IMR-90 (cell line): ENCODE measurements around the gene ZDHHC7. TPM values are rescaled to one million over a fixed set of nuclear protein-coding genes. Genes with fewer than 3 reads are reported as not detected.

Experiments used
- ATAC-seq: fragments of 200-7000 bp; cut with Tn5 transposase; 2 replicates; pipeline ENCODE4 v1.9.1; 2020; ENCODE audit warnings: low read depth, mild to moderate bottlenecking, moderate library complexity
- BruUV-seq: library from RNA; stranded (reverse); fragments of 400-500 nt; replicated peaks from 2 replicates; lab custom pipeline; 2021; lab: Mats Ljungman, UMichigan
- CTCF ChIA-PET: fragments of 300-600 bp; formaldehyde crosslinking; extraction: SDS; loops from one replicate; lab custom pipeline; 2021; ENCODE audit warnings: antibody characterized with exemption; lab: Yijun Ruan, JAX
- POLR2A ChIA-PET: fragments of 300-600 bp; sonication (Branson Sonifier 250); formaldehyde crosslinking; loops from one replicate; lab custom pipeline; 2022; ENCODE audit warnings: antibody characterized with exemption; ENCODE audit not compliant: unreplicated experiment; lab: Charles Lee
- DNase-seq: peaks from one replicate; pipeline ENCODE4 v3.0.0; 2013
- H2AFZ ChIP-seq: replicated peaks from 2 replicates; pipeline ENCODE3; 2013; ENCODE audit warnings: low read length, mild to moderate bottlenecking; ENCODE audit not compliant: poor library complexity
- H2AK5ac ChIP-seq: 2 replicates; pipeline ENCODE4 v1.6.1; 2013; ENCODE audit warnings: low read depth, low read length, inconsistent platforms
- H2AK9ac ChIP-seq: replicated peaks from 2 replicates; pipeline ENCODE3; 2013; ENCODE audit warnings: mild to moderate bottlenecking, low read depth, low read length, moderate library complexity; ENCODE audit not compliant: poor library complexity
- H2BK120ac ChIP-seq: 2 replicates; pipeline ENCODE4 v1.6.1; 2013; ENCODE audit warnings: low read depth, low read length, inconsistent platforms
- H2BK15ac ChIP-seq: 3 replicates; pipeline ENCODE4 v1.6.1; 2013; ENCODE audit warnings: low read depth, low read length, inconsistent platforms
- H2BK20ac ChIP-seq: 2 replicates; pipeline ENCODE4 v1.6.1; 2013; ENCODE audit warnings: low read depth, mild to moderate bottlenecking, inconsistent platforms, low read length, moderate library complexity
- H2BK5ac ChIP-seq: 2 replicates; pipeline ENCODE4 v1.6.1; 2013; ENCODE audit warnings: mild to moderate bottlenecking, low read depth, low read length, inconsistent platforms; ENCODE audit not compliant: poor library complexity, severe bottlenecking
- H3K14ac ChIP-seq: replicated peaks from 2 replicates; pipeline ENCODE4 v1.6.1; 2013; ENCODE audit warnings: low read depth, low read length, inconsistent platforms
- H3K18ac ChIP-seq: 2 replicates; pipeline ENCODE4 v1.6.1; 2013; ENCODE audit warnings: low read depth, low read length, control low read depth
- H3K23ac ChIP-seq: 2 replicates; pipeline ENCODE4 v1.6.1; 2013; ENCODE audit warnings: low read depth, low read length, inconsistent platforms
- H3K27ac ChIP-seq: 2 replicates; pipeline ENCODE4 v1.5.1; 2013; ENCODE audit warnings: mild to moderate bottlenecking, control low read depth, low read length; ENCODE audit not compliant: insufficient read depth
- H3K27me3 ChIP-seq: 2 replicates; pipeline ENCODE4 v1.6.1; 2013; ENCODE audit warnings: low read length; ENCODE audit not compliant: control insufficient read depth, insufficient read depth
- H3K36me3 ChIP-seq: 2 replicates; pipeline ENCODE4 v1.6.1; 2013; ENCODE audit warnings: low read length, mixed read lengths; ENCODE audit not compliant: control insufficient read depth, insufficient read depth
- H3K4ac ChIP-seq: 2 replicates; pipeline ENCODE4 v1.6.1; 2013; ENCODE audit warnings: low read depth, low read length, inconsistent platforms
- H3K4me1 ChIP-seq: 2 replicates; pipeline ENCODE4 v1.6.1; 2013; ENCODE audit warnings: low read length, mixed read lengths; ENCODE audit not compliant: control insufficient read depth, insufficient read depth
- H3K4me2 ChIP-seq: 2 replicates; pipeline ENCODE4 v1.6.1; 2013; ENCODE audit warnings: low read depth, mild to moderate bottlenecking, control low read depth, low read length, moderate library complexity
- H3K4me3 ChIP-seq: 2 replicates; pipeline ENCODE4 v1.5.1; 2013; ENCODE audit warnings: low read depth, mild to moderate bottlenecking, control low read depth, low read length, moderate library complexity; ENCODE audit not compliant: insufficient read depth
- H3K56ac ChIP-seq: 2 replicates; pipeline ENCODE4 v1.6.1; 2013; ENCODE audit warnings: low read length, inconsistent platforms; ENCODE audit not compliant: insufficient read depth; ENCODE audit errors: extremely low read depth
- H3K79me1 ChIP-seq, 2 experiments: 2 replicates each; pipeline ENCODE4 v1.6.1; 2013; ENCODE audit warnings: low read length in 2 of 2, inconsistent platforms in 1 of 2, low read depth in 1 of 2
- H3K9ac ChIP-seq: 2 replicates; pipeline ENCODE4 v1.6.1; 2013; ENCODE audit warnings: low read depth, low read length, control low read depth
- H3K9me1 ChIP-seq: 2 replicates; pipeline ENCODE4 v1.6.1; 2013; ENCODE audit warnings: low read length, inconsistent platforms; ENCODE audit not compliant: insufficient read depth
- H3K9me3 ChIP-seq: 2 replicates; pipeline ENCODE4 v1.6.1; 2013; ENCODE audit warnings: low read length; ENCODE audit not compliant: control insufficient read depth, insufficient read depth
- H4K20me1 ChIP-seq: 2 replicates; pipeline ENCODE4 v1.6.1; 2013; ENCODE audit warnings: low read length, inconsistent platforms; ENCODE audit not compliant: insufficient read depth
- H4K5ac ChIP-seq: 2 replicates; pipeline ENCODE4 v1.6.1; 2013; ENCODE audit warnings: mild to moderate bottlenecking, low read depth, low read length, control low read depth
- H4K8ac ChIP-seq, 2 experiments: 2 replicates each; pipeline ENCODE4 v1.6.1; 2013; ENCODE audit warnings: low read depth in 2 of 2, low read length in 2 of 2, control low read depth in 1 of 2, inconsistent platforms in 1 of 2
- H4K91ac ChIP-seq: 2 replicates; pipeline ENCODE4 v1.6.1; 2013; ENCODE audit warnings: low read depth, low read length, inconsistent platforms; ENCODE audit not compliant: insufficient read depth
- BHLHE40 ChIP-seq: fragments of 150-350 bp; IDR thresholded peaks from 2 replicates; pipeline ENCODE4 v1.6.1; 2016; ENCODE audit warnings: mild to moderate bottlenecking, low read depth, low read length
- CEBPB ChIP-seq: IDR thresholded peaks from 2 replicates; pipeline ENCODE4 v1.6.1; 2012; ENCODE audit warnings: low read depth, low read length, improper control_type of control experiment
- MAZ ChIP-seq: IDR thresholded peaks from 2 replicates; pipeline ENCODE4 v1.6.1; 2012; ENCODE audit warnings: low read depth, mild to moderate bottlenecking, low read length, improper control_type of control experiment, moderate library complexity, borderline replicate concordance
- RCOR1 ChIP-seq: IDR thresholded peaks from 2 replicates; pipeline ENCODE4 v1.6.1; 2012; ENCODE audit warnings: mild to moderate bottlenecking, low read length, improper control_type of control experiment; ENCODE audit not compliant: insufficient replicate concordance
- WGBS, 2 experiments: methylation state at CpG; one replicate each; pipeline versions ENCODE4 v1.1.5 to v1.1.7; 2013; ENCODE audit warnings: missing lambda C conversion rate in 2 of 2; ENCODE audit not compliant: insufficient read length in 1 of 2; ENCODE audit errors: extremely low coverage in 2 of 2; 5-methylcytosine and 5-hydroxymethylcytosine counted together
- dilution Hi-C: fragments of 300-500 bp; cut with HindIII; formaldehyde crosslinking; loops from one replicate; pipeline ENCODE4 v1.14.3; 2018; ENCODE audit warnings: low sequenced_read_pairs; ENCODE audit not compliant: unreplicated experiment
- in situ Hi-C: fragments of 300-500 bp; cut with MboI; formaldehyde crosslinking; loops from 3 replicates; pipeline ENCODE4 v1.14.3; 2019; ENCODE audit warnings: low sequenced_read_pairs, inconsistent platforms, mixed read lengths
- intact Hi-C: fragments of 100-400 bp; cut with micrococcal nuclease; formaldehyde crosslinking; loops from 2 replicates; pipeline ENCODE4 v1.10.0; 2022
- polyA plus RNA-seq, 3 experiments: library from polyadenylated mRNA; depleted of rRNA; stranded (reverse); fragments of >200 nt; gene quantifications; 2 replicates each; pipeline ENCODE4 v1.2.3, GENCODE V29; 2012; ENCODE audit warnings: low replicate concordance in 1 of 3
- total RNA-seq: library from RNA; depleted of rRNA; stranded (reverse); fragments of >200 nt; gene quantifications from 2 replicates; pipeline ENCODE4 v1.2.3, GENCODE V29; 2012
- TF ChIP-seq, protein P1 (sequence below): fragments of 150-350 bp; IDR thresholded peaks from 2 replicates; pipeline ENCODE4 v1.6.1; 2017; ENCODE audit warnings: mild to moderate bottlenecking, antibody characterized with exemption, low read length, low read depth

ZDHHC7 gene
- total and polyA plus RNA-seq, 2 of the 4 experiments (the other 2 are of a cell fraction) = 80.1 to 97.1 TPM

DNA sequence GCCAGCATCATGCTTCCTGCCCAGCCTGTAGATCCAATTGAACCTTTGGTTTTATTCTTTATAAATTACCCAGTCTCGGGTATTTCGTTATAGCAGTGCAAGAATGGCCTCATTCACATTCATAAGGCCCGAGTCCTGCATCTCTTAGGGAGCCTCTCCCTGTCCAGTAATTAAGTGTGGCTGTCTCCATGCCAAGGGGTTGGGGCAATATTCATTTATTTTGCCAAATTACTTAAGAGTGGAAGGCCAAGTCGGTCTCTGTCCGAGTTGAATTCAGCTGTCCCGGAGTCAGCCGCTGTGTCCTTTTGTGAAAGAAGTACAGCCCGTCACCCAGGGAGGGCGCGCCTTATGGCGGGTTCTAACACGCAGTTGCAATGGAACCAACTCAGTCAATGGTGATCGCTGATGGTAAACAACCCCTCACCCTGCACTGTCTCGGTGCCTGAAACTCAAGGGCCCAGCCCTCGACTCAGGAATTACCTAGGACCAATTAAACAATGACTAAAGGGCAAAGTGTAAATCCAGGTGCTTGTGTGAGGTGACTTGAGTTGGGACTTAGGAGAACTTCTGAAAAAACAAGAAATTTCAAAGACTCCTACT, 38.5 kb upstream of the ZDHHC7 start:
- POLR2A ChIA-PET = interaction anchor here (1.0 kb wide), 1 partner anchor 19 kb away, joined by 3 read pairs; no protein-coding TSS in a partner anchor
- no peak overlapping the region for H2AK9ac ChIP-seq
- no peak overlapping the region for H3K14ac ChIP-seq
- no peak overlapping the region for H3K4me3 ChIP-seq
- DNase-seq = no peak
- H4K5ac ChIP-seq = no peak overlapping the region
- H3K27ac ChIP-seq = no peak overlapping the region
- H2BK5ac ChIP-seq = no peak overlapping the region
- intact Hi-C loops = no loop called here
- H3K18ac ChIP-seq = no peak overlapping the region
- no peak overlapping the region for H2AFZ ChIP-seq
- H3K4me2 ChIP-seq = no peak overlapping the region
- peaks cover 12% of the 10 kb centered on the region for H4K20me1 ChIP-seq
- TF ChIP-seq, protein P1, sequence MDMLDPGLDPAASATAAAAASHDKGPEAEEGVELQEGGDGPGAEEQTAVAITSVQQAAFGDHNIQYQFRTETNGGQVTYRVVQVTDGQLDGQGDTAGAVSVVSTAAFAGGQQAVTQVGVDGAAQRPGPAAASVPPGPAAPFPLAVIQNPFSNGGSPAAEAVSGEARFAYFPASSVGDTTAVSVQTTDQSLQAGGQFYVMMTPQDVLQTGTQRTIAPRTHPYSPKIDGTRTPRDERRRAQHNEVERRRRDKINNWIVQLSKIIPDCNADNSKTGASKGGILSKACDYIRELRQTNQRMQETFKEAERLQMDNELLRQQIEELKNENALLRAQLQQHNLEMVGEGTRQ = no peak
- no peak for TF ChIP-seq MAZ
- no peak for TF ChIP-seq RCOR1
- TF ChIP-seq BHLHE40 = no peak
- TF ChIP-seq CEBPB = no peak
- no peak overlapping the region for H3K23ac ChIP-seq
- BruUV-seq = no TSS peak
- no peak overlapping the region for H4K8ac ChIP-seq
- peaks cover 5% of the 10 kb centered on the region for H3K4me1 ChIP-seq
- H3K9me3 ChIP-seq = no peaks in the 10 kb centered on the region
- no peak overlapping the region for H3K9ac ChIP-seq
- no peak overlapping the region for H2BK20ac ChIP-seq
- CTCF ChIA-PET = no interaction called here
- 0 out of 2 replicates have a peak overlapping the region, but pooled peaks have one; percentile 11 for H2AK5ac ChIP-seq
- no peak overlapping the region for H3K56ac ChIP-seq
- peaks cover 3% of the 10 kb centered on the region for H3K9me1 ChIP-seq
- H4K91ac ChIP-seq = no peak overlapping the region
- no peak for ATAC-seq
- 78% methylated on average over 4 of the region's 15 CpGs; no CpG with 5 or more reads in 1 of the 2 experiments for WGBS, 2 experiments
- in situ Hi-C loops = no loop called here
- dilution Hi-C loops = no loop called here
- H2BK15ac ChIP-seq = no peak overlapping the region
- H2BK120ac ChIP-seq = no peak overlapping the region
- H3K27me3 ChIP-seq = 0 out of 2 replicates have a peak, but pooled peaks cover 1% of the 10 kb centered on the region
- peaks cover 3 to 20% of the 10 kb centered on the region in 2 experiments; a peak in 3 of 4 replicates for H3K79me1 ChIP-seq
- H3K4ac ChIP-seq = no peak overlapping the region
- H3K36me3 ChIP-seq = peaks cover 5% of the 10 kb centered on the region; the same call in 1 of the 2 replicates
